ENCODE results near the gene PTS.

The PTS gene

DNA sequence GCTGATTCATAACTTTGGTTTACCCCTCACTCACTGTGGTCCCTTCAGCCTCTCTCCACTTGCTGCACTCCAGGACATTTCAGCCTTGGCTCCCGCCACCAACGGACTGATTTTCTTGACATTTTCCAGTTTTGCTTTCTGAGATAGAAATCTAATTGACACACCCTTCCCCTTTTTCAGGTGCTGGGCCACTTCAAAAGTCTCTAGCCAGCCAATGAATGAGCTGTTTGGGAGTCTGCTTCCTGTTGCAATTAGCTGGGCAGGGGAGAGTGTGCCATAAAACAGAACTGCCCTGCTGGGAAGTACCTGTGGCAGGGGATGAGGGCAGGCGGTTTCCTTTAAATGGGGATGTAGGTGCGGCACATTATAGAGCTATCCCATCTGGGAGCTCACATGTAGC, 55.5 kb downstream of the PTS start:
- no peaks in the 10 kb centered on the region for H3K27me3 ChIP-seq (ENCODE audit: control insufficient read depth, insufficient read depth, low read length)
- no peaks in the 10 kb centered on the region for H3K36me3 ChIP-seq (ENCODE audit: control insufficient read depth, low read depth, low read length)
- no peak overlapping the region for H3K4me3 ChIP-seq (ENCODE audit: low read length)
- H3K9ac ChIP-seq (ENCODE audit: low read length): no peak overlapping the region
- H3K4me1 ChIP-seq (ENCODE audit: control insufficient read depth, low read depth, low read length): peaks cover 8% of the 10 kb centered on the region
- no peak overlapping the region for H3K27ac ChIP-seq (ENCODE audit: low read length)
- H3K9me3 ChIP-seq (ENCODE audit: control insufficient read depth, low read depth, low read length): no peaks in the 10 kb centered on the region

All from iPS-18a (cell line).